ENCODE results near the gene KATNAL2.
A peak's percentile ranks its signal among the peaks of the same experiment; 100 is the strongest.

Gene KATNAL2

DNA sequence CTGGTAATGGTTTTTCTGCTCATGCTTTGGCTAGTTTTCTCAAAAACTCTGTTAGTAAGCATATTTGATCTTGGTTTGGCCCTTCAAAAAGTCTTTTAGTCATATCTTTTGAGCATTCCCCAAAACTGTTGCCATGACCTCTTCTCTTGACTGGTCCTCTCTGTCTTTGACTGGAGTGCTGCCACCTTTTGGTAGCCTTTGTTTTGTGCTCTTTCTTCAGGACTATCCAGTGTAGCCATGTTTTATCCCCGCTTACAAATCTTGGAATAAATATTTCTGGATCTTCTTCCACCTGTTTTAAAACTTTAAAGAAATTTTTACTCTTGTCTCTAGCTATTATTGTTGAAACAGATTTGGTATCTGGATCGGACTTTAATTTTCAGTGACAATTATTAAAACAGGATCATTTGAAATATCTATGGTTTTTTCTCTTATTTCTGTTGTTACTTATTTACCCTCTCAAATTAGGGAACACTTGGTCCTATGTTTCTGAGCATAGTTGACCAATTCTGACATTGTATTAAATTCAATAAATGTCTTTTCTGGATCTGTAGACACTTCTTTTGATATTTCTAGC lies 119.0 kb downstream of the KATNAL2 start:
- peak; percentile 16 for DNase-seq

DNA sequence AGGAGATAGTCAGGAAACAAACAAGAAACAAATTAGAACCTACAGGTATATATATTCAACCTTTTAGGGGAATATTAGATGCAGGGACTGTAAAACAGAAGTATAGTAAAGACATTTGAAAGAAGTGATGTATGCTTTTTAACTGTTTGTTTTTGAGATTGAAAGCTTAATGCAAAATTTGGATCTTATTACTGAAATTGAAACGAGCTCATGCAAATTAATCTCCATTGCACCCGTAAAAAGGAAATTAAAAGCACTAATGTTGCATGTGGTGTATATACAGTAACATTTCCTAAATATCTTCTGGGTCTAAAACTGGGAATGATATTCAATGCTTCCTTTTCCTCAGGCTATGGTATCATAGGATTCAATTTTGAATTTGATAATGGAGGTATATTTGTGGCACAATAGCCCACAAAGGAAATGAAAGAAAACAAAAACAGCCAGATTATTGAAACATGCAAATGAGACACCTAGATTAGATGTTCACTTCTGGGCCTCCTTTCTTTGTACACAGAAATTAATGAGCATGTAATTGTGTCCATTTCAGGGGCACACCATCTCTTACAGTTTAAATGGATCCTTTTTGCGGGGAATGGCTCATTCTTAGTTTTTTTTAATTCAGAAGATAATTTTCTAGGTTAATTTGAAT lies 119.7 kb downstream of the KATNAL2 start:
- DNase-seq = no peak

DNA sequence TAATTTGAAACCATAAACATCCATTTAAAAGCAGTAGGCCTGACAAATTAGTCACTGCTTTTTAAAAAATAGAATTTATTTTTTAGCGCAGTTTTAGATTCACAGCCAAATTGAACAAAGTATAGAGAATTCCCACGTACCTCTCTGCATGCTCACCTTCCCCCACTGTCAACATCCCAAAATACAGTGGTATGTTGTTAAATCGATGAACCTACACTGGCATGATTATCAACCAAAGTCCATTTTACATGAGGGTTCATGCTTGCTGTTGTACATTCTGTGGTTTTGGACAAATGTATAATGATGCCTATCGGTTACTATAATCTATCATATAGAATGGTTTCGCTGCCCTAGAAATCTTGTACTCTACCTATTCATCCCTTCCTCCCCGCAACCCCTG lies 123.6 kb downstream of the KATNAL2 start:
- no peak for DNase-seq

DNA sequence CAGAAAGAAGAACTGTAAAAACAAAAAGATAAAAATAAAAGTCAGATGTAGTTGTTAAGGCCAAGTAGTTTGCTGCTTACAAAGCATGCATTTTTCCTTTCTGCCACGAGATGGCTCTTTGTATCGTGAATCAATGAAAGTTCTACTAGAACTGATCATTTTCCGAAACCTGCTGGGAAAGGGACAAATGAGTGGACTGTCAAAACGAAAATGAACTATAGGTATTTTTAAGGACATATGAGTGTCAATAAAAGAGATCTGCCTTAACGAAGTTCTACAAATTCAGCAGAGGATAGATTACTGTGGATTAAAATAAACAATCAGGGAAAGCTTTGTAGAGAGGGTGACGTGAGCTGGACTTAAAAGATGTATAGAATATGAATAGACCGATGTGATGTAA lies 133.1 kb downstream of the KATNAL2 start:
- DNase-seq = peak; percentile 47

DNA sequence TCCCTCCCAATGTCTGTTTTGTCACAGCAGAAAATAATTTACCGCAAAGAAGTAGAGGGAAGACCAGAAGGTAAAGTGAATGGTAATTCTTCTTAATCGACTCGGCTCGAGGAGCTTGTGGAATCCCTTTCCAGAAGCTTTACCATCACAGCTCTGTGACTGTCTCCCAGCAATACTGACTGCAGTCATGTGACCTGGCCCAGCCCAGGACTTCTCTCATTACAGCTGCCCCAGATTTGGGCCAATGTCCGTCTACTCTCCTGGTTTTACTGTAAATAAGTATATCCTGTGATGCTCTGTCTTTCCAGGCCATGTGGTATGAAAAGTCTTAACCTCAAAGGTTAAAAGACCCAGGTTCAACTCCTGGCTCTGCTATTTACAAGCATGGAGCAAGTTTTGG lies 137.0 kb downstream of the KATNAL2 start:
- DNase-seq = no peak

DNA sequence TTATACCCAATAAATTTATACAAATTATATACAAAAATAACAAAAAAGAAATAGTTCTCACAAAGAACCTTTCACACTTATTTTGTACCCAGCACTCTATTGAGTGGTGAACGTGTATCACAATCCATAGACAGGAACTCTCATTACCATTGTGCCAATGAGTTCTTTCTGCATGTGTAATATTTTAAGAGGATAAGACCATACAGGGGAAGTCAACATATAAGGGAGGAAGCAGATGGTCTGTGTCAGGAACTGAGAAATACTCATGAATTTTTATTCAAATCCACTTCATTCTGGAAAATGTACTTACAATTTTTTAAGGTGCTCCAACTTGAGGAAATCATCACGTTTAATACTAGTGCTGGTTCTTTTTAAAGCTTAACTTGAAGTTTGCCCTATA lies 145.1 kb downstream of the KATNAL2 start:
- no peak for DNase-seq

DNA sequence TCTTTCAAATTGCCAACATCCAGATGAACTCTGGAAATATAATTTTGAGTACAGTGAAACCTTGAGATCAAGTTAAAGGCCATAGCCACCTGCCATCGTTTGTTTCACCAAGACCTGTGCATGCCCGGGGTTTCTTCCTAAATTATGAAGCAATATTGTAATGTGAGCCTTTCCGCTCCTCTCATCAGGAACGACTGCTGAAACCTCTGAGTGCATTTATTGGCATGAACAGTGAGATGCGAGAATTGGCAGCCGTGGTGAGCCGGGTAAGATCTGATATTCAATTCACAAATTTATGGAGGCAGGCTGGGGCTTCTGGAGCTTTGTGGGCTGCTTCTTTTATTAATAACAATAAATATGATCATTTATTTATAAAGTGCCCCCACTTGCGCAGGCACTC lies 145.7 kb downstream of the KATNAL2 start:
- no peak for DNase-seq

DNA sequence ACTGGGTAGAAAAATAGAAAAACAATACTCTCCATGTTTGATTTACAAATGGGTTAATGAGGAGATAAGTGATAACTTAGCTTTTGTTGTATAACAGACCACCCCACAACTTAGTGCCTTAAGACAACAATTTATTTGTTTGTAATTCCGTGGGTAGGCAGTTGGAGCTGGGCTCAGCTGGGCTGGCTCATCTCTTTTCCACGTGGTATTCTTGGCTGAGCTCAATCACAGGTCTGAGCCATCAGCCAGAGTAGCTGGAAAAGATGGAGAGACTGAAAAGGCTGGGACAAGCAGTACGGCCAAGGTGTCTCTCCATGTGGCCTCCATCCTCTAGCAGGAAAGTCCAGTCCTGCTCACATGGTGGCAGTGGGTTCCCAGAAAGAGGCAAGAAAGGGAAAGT lies 150.2 kb downstream of the KATNAL2 start:
- DNase-seq = no peak

DNA sequence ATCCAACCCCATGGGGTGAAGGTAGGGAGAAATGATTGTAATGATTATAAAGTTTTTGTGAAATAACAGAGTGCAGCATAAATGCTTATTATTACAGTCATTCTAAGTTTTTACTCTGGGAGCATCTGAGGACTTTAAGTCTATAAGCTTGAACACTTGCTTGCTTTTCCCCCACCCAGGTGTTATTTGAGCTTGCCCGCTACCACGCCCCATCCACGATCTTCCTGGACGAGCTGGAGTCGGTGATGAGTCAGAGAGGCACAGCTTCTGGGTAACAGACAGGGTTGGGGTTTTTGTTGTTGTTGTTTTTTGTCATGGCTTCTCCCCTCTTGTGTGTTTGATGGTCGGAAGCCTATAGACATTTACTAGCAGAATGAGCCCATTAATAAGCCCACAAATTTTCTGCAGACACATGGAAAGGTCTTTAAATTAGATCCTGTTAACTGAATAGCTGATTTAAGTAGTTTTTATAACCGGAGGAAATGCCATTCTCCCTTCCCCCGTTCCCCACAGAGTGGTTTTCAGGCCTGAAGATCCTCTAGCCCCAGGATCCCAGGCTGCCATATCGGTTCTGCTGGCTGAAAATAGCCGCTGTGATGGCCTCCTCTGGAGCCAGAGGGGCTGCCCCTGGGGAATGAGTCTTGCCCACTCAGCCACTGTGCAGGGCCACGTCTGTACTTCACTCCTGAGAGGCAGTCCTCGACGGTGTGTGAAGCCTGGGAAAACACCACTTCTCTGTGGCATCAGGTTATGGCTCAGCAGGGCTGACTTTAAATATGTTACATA lies 157.9 kb downstream of the KATNAL2 start:
- DNase-seq = no peak

DNA sequence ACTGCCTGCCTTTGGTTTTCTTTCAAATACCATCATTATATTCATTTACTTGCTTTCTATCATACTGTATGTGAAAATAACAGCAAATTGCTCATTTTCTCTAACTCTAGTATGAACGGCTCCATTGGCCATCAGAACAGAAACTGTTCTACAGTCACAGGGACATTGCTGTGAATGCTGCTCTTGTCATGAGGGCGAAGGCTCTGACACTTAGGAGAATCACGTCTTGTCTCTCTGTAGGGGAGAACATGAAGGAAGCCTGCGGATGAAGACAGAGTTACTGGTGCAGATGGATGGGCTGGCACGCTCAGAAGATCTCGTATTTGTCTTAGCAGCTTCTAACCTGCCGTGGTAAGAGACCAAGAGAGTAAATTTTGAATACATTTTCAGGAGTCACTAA lies 159.7 kb downstream of the KATNAL2 start:
- no peak for DNase-seq

DNA sequence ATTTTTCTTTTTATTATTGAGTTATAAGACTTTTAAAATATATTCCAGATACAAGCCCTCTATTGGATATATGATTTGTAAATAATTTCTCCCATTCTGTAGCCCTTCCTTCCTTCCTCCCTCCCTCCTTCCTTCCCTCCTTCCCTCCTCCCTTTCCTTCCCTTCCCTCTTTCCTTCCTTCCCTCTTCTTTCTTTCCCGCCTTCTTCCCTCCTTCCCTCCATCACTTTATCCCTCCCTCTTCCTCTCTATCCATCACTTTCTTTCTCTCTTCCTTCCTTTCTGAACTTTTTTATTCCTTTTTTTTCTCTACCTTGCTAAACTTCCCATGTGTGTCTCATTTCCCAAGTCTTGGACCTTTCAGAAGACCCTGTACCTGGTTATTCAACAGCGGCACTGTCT lies 163.5 kb downstream of the KATNAL2 start:
- DNase-seq = no peak

DNA sequence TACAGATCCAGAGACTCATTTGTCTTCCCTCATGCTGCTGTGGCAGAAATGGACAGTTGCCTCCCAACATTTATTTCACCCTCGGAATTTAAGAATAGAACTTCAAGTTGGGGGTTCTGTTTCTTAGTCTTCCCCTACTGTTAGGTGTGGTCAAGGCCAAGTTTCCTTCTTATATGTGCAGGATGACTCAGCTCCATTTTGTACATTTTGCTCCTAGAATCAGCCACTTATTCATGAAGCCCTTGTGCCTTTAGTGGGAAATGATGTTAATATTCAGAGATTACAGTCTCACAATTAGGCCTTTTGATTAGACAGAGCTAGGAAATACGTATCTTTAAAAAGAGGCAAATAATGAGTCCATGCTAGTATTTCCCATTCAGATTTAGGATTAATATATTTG lies 164.2 kb downstream of the KATNAL2 start:
- no peak for DNase-seq

DNA sequence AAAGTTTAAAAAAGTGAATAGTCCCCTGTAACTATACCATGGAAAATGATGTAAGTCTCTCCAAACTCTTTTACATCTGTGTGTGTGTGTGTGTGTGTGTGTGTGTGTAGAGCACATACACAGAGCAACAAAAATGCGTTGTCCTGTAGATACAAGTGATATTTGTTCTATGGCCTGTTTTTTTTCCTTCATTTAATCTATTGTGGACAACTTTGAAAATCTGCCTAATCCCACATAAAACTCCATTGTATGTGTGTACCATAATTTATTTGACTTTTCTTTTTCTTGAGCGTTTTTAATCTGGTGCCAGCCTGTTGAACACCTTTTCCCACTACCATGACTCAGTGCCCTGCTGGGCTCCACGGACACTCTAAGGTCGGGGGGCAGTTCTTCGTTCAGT lies 170.3 kb downstream of the KATNAL2 start:
- no peak for DNase-seq

DNA sequence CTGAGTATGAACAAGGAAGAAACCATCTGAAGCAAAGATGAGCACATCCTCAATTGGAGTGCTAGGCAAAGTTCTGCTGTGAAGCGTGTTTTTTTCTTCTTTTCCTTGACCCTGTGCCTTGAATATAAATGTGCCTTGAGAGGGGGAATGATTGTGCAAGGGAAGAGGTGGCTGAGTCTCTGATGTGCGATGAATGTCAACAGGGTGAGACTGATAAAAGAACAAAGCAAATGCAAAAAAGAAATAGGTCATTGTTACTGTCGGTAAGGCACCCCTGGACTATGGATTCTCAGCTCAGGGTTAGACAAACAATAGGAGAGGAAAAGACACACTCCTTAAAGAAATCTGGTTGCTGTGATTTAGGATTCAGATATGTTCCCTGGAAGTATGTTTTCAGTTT lies 178.4 kb downstream of the KATNAL2 start:
- DNase-seq = no peak

DNA sequence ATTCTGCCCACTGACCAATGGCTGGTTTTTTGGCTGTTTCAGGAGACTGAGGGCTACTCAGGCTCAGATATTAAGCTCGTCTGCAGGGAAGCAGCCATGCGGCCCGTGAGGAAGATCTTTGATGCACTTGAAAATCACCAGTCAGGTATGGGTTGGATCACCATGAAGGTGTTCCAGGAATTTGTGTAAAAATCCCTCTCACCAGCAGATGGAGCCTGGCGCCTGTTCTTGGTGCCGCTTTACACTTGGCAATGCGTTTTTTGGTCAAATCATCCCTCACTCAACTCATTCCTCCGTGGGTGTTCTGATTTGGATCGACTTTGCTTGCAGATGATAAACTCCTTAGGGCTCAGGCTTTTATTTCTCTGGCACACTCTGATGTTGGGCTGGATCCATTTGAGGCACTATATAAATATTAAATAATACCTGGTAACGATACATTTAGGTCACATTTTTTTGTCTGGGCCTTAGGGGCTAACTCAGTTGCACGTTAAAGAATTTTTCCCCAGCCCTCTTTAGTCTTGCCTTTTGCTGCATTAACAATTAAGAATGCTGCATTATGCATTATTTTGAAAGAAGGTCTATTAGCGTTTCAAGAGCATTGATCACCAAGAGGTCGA lies 182.9 kb downstream of the KATNAL2 start:
- DNase-seq = peak; percentile 42

DNA sequence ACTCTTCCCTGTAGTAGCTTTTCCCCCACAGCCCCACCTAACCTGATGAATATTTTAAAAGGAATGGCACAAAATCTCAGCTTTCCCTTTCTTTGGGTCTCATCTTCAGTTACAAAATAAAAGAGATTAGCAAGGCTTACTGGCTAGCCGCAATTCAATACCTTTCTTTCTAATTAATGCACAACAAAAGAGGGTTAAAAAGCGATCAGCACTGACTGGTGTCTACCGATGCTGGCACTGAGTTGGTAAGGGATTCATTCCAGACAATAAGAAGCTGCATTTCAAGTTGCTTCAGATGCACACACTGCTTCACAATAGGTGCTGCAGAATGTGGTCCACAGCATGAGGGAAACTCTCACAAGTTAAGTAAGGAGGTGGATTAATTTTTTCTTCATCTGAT lies 191.0 kb downstream of the KATNAL2 start:
- no peak for DNase-seq

DNA sequence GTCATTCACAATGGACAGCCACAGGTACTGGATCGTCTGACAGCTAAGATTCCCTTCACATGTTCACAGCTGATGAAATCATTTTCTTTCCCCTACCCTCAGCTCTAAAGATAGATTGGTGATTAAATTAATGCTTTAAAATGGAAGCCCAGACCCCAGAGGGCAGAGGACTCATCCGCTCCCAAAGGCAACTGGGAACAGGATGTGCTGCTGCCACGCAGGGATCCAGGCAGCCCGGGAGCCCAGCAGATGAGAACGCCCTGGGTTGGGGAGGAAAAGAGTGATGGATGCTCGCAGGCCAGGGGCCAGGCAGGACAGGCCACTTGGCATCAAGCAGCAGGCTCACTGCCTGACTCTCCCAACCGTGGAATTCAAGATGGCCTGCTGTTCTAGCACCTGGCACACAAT lies 191.6 kb downstream of the KATNAL2 start:
- DNase-seq = no peak

DNA sequence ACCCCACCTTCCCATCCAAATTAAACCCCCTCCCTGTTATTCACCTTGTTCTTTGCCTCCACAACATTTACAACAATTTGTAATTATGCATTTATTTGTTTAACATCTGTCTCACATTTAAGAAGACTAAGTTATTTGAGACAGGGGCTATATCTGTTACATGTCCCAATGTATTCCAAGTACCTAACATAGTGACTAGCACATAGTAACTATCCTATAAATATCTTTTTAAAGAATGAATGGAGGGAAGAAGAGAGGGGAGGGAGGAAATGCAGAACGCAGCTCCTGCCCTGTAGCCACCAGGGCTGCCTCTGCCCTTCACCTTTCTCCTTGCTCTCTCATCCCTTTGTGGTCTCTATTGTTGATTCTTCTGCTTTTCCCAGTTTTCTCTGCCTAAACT lies 192.3 kb downstream of the KATNAL2 start:
- DNase-seq = no peak

DNA sequence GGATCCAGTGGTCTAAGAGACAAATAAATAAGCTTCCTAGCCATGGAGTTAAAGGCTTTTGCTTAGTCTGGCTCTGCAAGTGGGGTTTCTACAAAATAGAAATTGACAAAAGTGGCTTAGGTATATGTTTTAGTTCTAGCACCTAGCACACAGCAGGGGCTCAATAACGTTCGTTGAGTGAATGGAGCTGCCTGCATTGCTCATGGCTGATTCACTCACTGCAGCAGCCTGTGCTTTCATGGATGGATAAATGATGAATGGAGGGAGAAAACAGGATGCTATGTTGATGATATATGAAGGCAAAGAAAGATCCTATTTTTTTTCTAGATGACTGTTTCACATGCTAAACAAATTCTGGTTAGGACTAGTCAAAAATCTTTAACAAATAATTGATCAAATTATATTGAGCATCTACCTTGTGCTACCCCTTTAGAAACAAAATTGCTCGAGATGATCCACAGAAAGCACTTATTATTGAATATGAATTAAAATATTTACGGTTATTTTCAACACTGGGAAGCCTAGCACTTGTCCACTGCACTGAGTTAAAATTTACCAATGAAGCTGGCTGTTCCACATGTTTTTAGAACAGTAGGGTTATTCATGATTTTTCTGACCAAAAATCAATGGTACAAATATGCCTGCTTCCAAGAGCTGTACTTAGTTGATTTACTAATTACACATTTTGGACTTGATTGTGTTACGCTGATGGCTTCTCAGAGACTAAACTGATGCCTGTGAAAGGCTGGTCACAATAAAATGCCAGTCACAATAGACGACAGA lies 193.3 kb downstream of the KATNAL2 start:
- no peak for DNase-seq

DNA sequence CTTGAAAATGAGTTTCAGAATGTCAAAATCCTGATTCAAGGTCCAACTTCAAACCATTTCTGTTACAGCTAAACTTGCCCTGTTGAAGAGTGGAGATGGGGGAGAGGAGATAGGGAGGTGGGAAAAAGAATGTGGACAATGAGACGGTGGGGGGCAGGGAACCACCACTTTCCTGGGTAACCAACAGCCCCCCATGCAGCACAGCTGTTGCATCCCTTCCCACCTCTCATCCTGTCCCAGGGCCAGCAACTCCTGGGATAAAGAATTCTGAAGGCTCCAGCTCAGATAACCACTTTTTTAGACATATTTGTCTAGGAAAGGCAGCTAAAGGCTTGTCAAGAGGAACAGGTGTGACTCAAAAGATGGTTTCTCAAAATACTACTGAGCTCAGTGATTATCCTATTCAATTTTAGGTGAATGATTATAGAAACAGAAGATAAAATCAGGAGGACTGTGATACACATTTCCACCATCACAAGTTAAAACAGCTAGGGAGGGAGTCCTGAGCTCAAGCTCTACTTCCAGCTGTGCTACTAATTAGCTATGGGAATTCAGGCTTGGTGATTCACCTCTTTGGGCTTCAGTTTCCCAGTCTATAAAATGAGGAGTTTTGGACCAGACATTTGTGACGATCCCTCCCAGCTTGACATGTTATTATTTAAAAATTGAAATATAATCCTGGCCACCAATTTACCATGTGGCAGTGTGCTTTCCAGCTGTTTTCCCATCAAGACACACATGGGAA lies 196.6 kb downstream of the KATNAL2 start:
- no peak for DNase-seq

DNA sequence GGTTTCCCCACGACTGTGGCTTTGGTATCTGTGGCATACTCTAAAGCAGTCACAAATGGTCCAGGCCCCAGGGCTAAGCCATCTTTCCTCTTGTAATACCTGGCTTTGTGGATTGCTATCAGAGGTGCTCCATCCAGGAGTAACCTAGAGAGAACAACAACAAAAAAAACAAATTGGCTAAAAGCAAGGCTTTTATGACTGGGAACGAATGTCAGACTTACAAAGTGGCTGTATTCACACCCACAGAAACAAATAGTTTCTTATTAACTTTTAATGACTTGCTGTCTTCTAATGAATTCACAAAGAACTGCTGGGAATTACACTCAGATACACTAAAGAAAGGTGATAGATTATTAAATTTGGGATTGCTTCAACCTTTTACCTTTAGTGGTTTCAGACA lies 197.8 kb downstream of the KATNAL2 start:
- no peak for DNase-seq

DNA sequence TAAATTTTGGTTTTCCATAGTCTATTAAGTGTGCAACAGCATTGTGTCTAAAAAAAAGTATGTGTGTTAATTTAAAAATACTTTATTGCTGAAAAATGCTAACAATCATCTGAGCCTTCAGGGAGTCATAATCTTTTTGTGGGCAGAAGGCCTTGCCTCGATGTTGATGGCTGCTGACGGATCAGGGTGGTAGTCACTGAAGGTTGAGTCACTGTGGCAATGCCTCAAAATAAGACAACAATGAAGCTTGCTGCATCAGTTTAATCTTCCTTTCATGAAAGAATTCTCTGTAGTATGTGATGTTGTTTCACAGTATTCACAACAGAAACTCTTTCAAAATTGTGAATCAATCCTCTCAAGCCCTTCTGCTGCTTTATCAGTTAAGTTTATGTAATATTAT lies 201.6 kb downstream of the KATNAL2 start:
- DNase-seq = no peak

Data from suppressor macrophage treated with lipopolysaccharide for 4 hours (primary cell).